ENCODE data around the gene HTR1A.

Gene HTR1A

GRCh38 chr5:63961598-63962161 is 565 bp downstream of the HTR1A start:
- no peak for DNase-seq (ENCODE audit: extremely low read depth, low read depth)

GRCh38 chr5:63961125-63961597 is 1.1 kb downstream of the HTR1A start:
- no peak for DNase-seq (ENCODE audit: extremely low read depth, low read depth)
- H3K4me3 ChIP-seq (replicated peaks; ENCODE audit: low read depth, low read length) = no peak overlapping the region
- TF ChIP-seq, protein P1, sequence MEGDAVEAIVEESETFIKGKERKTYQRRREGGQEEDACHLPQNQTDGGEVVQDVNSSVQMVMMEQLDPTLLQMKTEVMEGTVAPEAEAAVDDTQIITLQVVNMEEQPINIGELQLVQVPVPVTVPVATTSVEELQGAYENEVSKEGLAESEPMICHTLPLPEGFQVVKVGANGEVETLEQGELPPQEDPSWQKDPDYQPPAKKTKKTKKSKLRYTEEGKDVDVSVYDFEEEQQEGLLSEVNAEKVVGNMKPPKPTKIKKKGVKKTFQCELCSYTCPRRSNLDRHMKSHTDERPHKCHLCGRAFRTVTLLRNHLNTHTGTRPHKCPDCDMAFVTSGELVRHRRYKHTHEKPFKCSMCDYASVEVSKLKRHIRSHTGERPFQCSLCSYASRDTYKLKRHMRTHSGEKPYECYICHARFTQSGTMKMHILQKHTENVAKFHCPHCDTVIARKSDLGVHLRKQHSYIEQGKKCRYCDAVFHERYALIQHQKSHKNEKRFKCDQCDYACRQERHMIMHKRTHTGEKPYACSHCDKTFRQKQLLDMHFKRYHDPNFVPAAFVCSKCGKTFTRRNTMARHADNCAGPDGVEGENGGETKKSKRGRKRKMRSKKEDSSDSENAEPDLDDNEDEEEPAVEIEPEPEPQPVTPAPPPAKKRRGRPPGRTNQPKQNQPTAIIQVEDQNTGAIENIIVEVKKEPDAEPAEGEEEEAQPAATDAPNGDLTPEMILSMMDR (IDR thresholded peaks at IDR 0.05; ENCODE audit: low read depth, low read length, missing control alignments) = no peak

More at GRCh38 chr5:63961598-63962161, 565 bp downstream of the HTR1A start:
- no peak overlapping the region for H3K4me3 ChIP-seq (replicated peaks; ENCODE audit: low read depth, low read length)
- TF ChIP-seq, protein P1 (IDR thresholded peaks at IDR 0.05; ENCODE audit: low read depth, low read length, missing control alignments) = no peak

DNA sequence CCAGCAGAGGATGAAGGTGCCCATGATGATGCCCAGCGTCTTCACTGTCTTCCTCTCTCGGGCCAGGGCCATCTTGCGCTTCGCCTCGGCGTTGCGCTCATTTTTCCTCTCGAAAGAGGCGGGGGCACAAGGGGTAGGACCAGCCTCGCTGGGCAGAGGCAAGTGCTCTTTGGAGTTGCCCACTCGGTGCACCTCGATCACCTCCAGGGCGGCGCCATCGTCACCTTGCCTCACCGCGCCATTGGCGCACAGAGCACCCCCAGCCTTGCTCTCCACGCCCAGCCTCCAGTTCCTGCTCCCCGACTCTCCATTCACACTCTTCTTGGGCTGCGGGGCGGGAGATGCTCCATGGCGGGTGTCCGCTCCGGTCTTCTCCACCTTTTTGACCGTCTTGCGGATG is 1.6 kb downstream of the HTR1A start:
- DNase-seq (ENCODE audit: extremely low read depth, low read depth) = no peak
- H3K4me3 ChIP-seq (replicated peaks; ENCODE audit: low read depth, low read length) = no peak overlapping the region
- TF ChIP-seq, protein P1 (IDR thresholded peaks at IDR 0.05; ENCODE audit: low read depth, low read length, missing control alignments) = no peak

DNA sequence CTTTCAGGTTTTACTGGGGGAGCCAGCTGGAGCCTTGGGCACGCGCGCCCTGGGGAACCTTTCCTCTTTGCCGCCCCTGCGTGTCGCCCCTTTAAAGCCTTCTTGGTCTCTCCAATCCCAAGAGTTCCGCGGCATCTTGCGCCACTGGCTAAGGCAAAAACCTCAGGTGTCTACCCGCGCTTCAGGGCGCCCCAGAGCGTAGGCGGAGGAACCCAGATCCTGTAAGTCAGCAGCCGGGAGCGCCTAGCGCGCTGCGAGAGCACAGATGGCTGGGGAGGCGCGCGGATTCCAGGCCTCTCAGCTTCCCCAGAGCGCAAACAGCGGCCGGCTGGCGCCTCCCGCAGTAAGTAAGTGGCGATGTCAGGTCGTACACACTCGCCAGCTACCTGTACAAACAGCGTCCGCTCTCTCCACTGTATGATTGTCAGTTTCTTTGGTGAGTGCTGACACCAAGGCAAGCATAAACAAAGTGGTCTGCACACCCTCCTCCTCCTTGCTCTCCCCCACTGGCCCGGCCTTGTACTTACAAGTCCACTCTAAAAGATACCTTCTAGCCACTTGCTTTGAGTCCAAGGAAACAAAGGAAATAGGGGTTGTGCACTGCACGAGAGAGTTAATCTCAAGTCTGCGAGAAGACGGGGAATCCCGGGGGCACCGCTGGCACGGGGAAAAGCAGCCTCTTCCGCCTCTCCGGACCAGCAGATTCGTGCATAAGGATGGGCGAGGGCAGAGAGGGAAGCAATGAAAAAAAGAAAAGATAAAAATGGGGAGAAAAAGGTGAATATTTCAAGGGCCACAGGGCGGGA is 2.9 kb downstream of the HTR1A start:
- no peak overlapping the region for H3K4me3 ChIP-seq (replicated peaks; ENCODE audit: low read depth, low read length)
- DNase-seq (ENCODE audit: extremely low read depth, low read depth) = no peak
- TF ChIP-seq, protein P1 (IDR thresholded peaks at IDR 0.05; ENCODE audit: low read depth, low read length, missing control alignments) = no peak

DNA sequence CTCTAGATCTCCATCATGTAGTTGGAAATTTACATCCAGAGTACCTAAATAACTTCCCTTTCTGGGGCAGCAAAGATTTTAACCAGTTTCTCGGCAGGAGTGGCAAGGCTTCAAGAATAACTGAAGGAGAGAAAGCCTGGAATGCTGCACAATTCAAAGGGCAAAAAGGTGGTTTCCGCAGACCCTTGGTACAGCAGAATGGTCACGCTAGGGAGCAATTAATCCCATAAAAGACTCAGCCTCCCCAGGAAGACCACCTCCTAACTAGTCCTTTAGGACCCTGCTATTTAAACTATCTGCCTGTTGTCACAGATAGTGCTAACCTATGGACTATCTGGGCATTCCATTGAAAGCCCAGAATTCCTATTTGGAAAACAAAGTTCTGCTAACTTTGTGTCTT is 3.6 kb downstream of the HTR1A start:
- H3K4me3 ChIP-seq (replicated peaks; ENCODE audit: low read depth, low read length) = no peak overlapping the region
- TF ChIP-seq, protein P1 (IDR thresholded peaks at IDR 0.05; ENCODE audit: low read depth, low read length, missing control alignments) = no peak
- no peak for DNase-seq (ENCODE audit: extremely low read depth, low read depth)

DNA sequence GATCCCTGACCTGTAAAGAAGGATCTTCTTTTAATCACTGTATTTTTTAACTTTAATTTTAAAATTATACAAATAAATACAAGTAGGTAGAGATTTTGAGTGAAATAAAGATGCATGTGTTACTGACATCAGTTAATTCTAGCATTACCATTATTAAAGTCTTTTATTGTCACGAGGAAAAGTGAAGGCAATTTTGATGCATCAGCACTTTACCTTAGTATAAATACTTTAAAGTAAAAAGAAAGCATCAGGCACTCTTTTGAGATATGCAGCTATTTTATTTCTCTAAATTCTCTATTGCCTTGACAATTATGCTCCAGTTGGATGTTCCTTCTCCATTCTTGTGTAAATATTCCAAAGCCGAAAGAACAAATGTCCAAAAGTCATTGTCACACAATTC is 4.6 kb downstream of the HTR1A start:
- H3K4me3 ChIP-seq (replicated peaks; ENCODE audit: low read depth, low read length) = no peak overlapping the region
- DNase-seq (ENCODE audit: extremely low read depth, low read depth) = no peak
- TF ChIP-seq, protein P1 (IDR thresholded peaks at IDR 0.05; ENCODE audit: low read depth, low read length, missing control alignments) = no peak

Data from HFF-Myc (cell line).